SK-N-MC (cell line): Measurements from ENCODE around the gene PEPD.
"Not testable (repeated sequence)": the region's sequence is repeated elsewhere in the genome, so short reads cannot be mapped to it uniquely, and the experiment has no call there.

Source experiments
- DNase-seq: peaks from one replicate; pipeline ENCODE4 v3.0.0-alpha.2; 2011; ENCODE audit warnings: low read depth, low spot score
- H3K27ac ChIP-seq: fragments of 200-600 bp; sonication (generic); 2 replicates; pipeline ENCODE4 v1.5.1; 2016; ENCODE audit warnings: mixed run types
- H3K36me3 ChIP-seq: fragments of 200-600 bp; sonication (generic); 2 replicates; pipeline ENCODE4 v1.6.1; 2017; ENCODE audit warnings: antibody characterized with exemption, low read length, mixed read lengths; ENCODE audit not compliant: insufficient read depth
- H3K4me3 ChIP-seq: fragments of 200-600 bp; sonication (generic); 2 replicates; pipeline ENCODE4 v1.5.1; 2016
- H3K9ac ChIP-seq: fragments of 200-600 bp; sonication (generic); 2 replicates; pipeline ENCODE4 v1.8.0; 2017; ENCODE audit warnings: mixed run types, mixed read lengths; ENCODE audit not compliant: insufficient read length
- H3K9me3 ChIP-seq: fragments of 200-600 bp; sonication (generic); 2 replicates; pipeline ENCODE4 v1.6.1; 2017; ENCODE audit warnings: low read depth, mild to moderate bottlenecking, antibody characterized with exemption, low read length, moderate library complexity, mixed read lengths
- EZH2 ChIP-seq: fragments of 200-600 bp; sonication (generic); IDR thresholded peaks from one replicate; pipeline ENCODE4 v1.6.1; 2017; ENCODE audit warnings: antibody characterized with exemption
- FOXP2 ChIP-seq: optimal IDR thresholded peaks from 2 replicates; pipeline ENCODE3; 2011; ENCODE audit warnings: mild to moderate bottlenecking, moderate library complexity; ENCODE audit not compliant: insufficient read depth; ENCODE audit errors: extremely low read length, control extremely low read depth
- POLR2AphosphoS5 ChIP-seq: IDR thresholded peaks from 2 replicates; pipeline ENCODE4 v1.6.1; 2012; ENCODE audit warnings: mild to moderate bottlenecking, low read depth, low read length, borderline replicate concordance

Gene PEPD

GRCh38 chr19:33558151-33558550, 36.6 kb upstream of the PEPD start:
- Histone ChIP-seq H3K27ac (no peak overlapping the region), H3K9me3 (no peaks in the 10 kb centered on the region), H3K9ac (no peak overlapping the region), H3K4me3 (no peak overlapping the region), H3K36me3 (no peaks in the 10 kb centered on the region)
- no peak for DNase-seq
- TF ChIP-seq POLR2AphosphoS5 (no peak), EZH2 (no peak), FOXP2 (no peak)

GRCh38 chr19:33557720-33558119, 36.1 kb upstream of the PEPD start:
- no peak overlapping the region for H3K9ac ChIP-seq
- DNase-seq, result no peak
- H3K4me3 ChIP-seq, result no peak overlapping the region
- no peak overlapping the region for H3K27ac ChIP-seq
- TF ChIP-seq FOXP2 (no peak), EZH2 (no peak), POLR2AphosphoS5 (no peak)
- no peaks in the 10 kb centered on the region for H3K9me3 ChIP-seq
- H3K36me3 ChIP-seq, result no peaks in the 10 kb centered on the region

- no peak for DNase-seq
- no peak overlapping the region for H3K27ac ChIP-seq
- no peaks in the 10 kb centered on the region for H3K36me3 ChIP-seq
- no peak overlapping the region for H3K4me3 ChIP-seq
- TF ChIP-seq EZH2 (no peak), POLR2AphosphoS5 (no peak), FOXP2 (no peak)
- no peaks in the 10 kb centered on the region for H3K9me3 ChIP-seq
- no peak overlapping the region for H3K9ac ChIP-seq
Observed at GRCh38 chr19:33557196-33557595, 35.6 kb upstream of the PEPD start.

- Histone ChIP-seq H3K4me3 (no peak overlapping the region), H3K27ac (no peak overlapping the region)
- TF ChIP-seq FOXP2, result no peak
- TF ChIP-seq EZH2, result no peak
- TF ChIP-seq POLR2AphosphoS5, result no peak
Observed at GRCh38 chr19:33556261-33556660, 34.7 kb upstream of the PEPD start.

GRCh38 chr19:33555726-33556125, 34.1 kb upstream of the PEPD start:
- not testable (repeated sequence) for DNase-seq

More at GRCh38 chr19:33556261-33556660, 34.7 kb upstream of the PEPD start:
- H3K9ac ChIP-seq, result no peak overlapping the region
- H3K9me3 ChIP-seq, result no peaks in the 10 kb centered on the region
- no peak for DNase-seq
- no peaks in the 10 kb centered on the region for H3K36me3 ChIP-seq

GRCh38 chr19:33554821-33555220, 33.2 kb upstream of the PEPD start:
- Histone ChIP-seq H3K9me3 (no peaks in the 10 kb centered on the region), H3K36me3 (no peaks in the 10 kb centered on the region), H3K9ac (no peak overlapping the region), H3K4me3 (no peak overlapping the region), H3K27ac (no peak overlapping the region)
- DNase-seq, result no peak
- no peak for TF ChIP-seq FOXP2
- no peak for TF ChIP-seq EZH2
- TF ChIP-seq POLR2AphosphoS5, result no peak

More at GRCh38 chr19:33555726-33556125, 34.1 kb upstream of the PEPD start:
- not testable (repeated sequence) for H3K4me3 ChIP-seq, H3K27ac ChIP-seq, H3K9me3 ChIP-seq, H3K9ac ChIP-seq, H3K36me3 ChIP-seq

GRCh38 chr19:33554391-33554790, 32.8 kb upstream of the PEPD start:
- TF ChIP-seq FOXP2, result no peak
- no peak for TF ChIP-seq EZH2
- TF ChIP-seq POLR2AphosphoS5, result no peak
- no peaks in the 10 kb centered on the region for H3K9me3 ChIP-seq
- no peak overlapping the region for H3K4me3 ChIP-seq
- no peaks in the 10 kb centered on the region for H3K36me3 ChIP-seq
- no peak for DNase-seq
- H3K27ac ChIP-seq, result no peak overlapping the region
- no peak overlapping the region for H3K9ac ChIP-seq

- no peak overlapping the region for H3K9ac ChIP-seq
- TF ChIP-seq FOXP2 (no peak), POLR2AphosphoS5 (no peak), EZH2 (no peak)
- H3K4me3 ChIP-seq, result no peak overlapping the region
- no peak for DNase-seq
- H3K9me3 ChIP-seq, result no peaks in the 10 kb centered on the region
- no peaks in the 10 kb centered on the region for H3K36me3 ChIP-seq
- H3K27ac ChIP-seq, result no peak overlapping the region
Observed at GRCh38 chr19:33553530-33554310, 32.1 kb upstream of the PEPD start.

- H3K9ac ChIP-seq, result no peak overlapping the region
- no peak for TF ChIP-seq FOXP2
- TF ChIP-seq POLR2AphosphoS5, result no peak
- DNase-seq, result no peak
- H3K4me3 ChIP-seq, result no peak overlapping the region
- no peaks in the 10 kb centered on the region for H3K36me3 ChIP-seq
- H3K27ac ChIP-seq, result no peak overlapping the region
- no peaks in the 10 kb centered on the region for H3K9me3 ChIP-seq
Observed at GRCh38 chr19:33552928-33553279, 31.3 kb upstream of the PEPD start.
